Smooth muscle cell (in vitro differentiated cells): ENCODE results near the gene TFIP11. TPM values are rescaled to one million over a fixed set of nuclear protein-coding genes. Genes with fewer than 3 reads are reported as not detected.

ENCODE experiments used
- DNase-seq: peaks from one replicate; lab custom pipeline; 2025; ENCODE audit not compliant: unreplicated experiment; lab: John Stamatoyannopoulos, UW
- H2AFZ ChIP-seq: fragments of 200-600 bp; sonication (generic); 2 replicates; pipeline ENCODE4 v1.6.0; 2016; ENCODE audit warnings: antibody characterized with exemption, low read depth, mild to moderate bottlenecking
- H3F3A ChIP-seq: fragments of 200-600 bp; sonication (generic); 2 replicates; pipeline ENCODE4 v1.6.0; 2017; ENCODE audit warnings: antibody characterized with exemption, low read depth
- H3K27ac ChIP-seq: fragments of 200-600 bp; sonication (generic); 2 replicates; pipeline ENCODE4 v1.5.1; 2016; ENCODE audit warnings: low read depth, mild to moderate bottlenecking
- H3K27me3 ChIP-seq: fragments of 200-600 bp; sonication (generic); 2 replicates; pipeline ENCODE4 v1.6.1; 2016; ENCODE audit warnings: low read depth, mild to moderate bottlenecking
- H3K36me3 ChIP-seq: fragments of 200-600 bp; sonication (generic); 2 replicates; pipeline ENCODE4 v1.5.1; 2016; ENCODE audit warnings: low read depth
- H3K4me1 ChIP-seq: fragments of 200-600 bp; sonication (generic); 2 replicates; pipeline ENCODE4 v1.5.1; 2016; ENCODE audit warnings: low read depth
- H3K4me2 ChIP-seq: fragments of 200-600 bp; sonication (generic); 2 replicates; pipeline ENCODE4 v1.6.0; 2016; ENCODE audit warnings: mild to moderate bottlenecking
- H3K4me3 ChIP-seq: fragments of 200-600 bp; sonication (generic); 2 replicates; pipeline ENCODE4 v1.5.1; 2016; ENCODE audit warnings: mild to moderate bottlenecking
- H3K79me2 ChIP-seq: fragments of 200-600 bp; sonication (generic); 2 replicates; pipeline ENCODE4 v1.6.0; 2016; ENCODE audit warnings: low read depth, mild to moderate bottlenecking
- H3K9ac ChIP-seq: fragments of 200-600 bp; sonication (generic); 2 replicates; pipeline ENCODE4 v1.6.0; 2016; ENCODE audit warnings: low read depth
- H3K9me3 ChIP-seq: fragments of 200-600 bp; sonication (generic); replicated peaks from 2 replicates; pipeline ENCODE4 v1.5.1; 2016; ENCODE audit warnings: low read depth
- H4K20me1 ChIP-seq: fragments of 200-600 bp; sonication (generic); 2 replicates; pipeline ENCODE4 v1.6.0; 2016; ENCODE audit warnings: low read depth
- CTCF ChIP-seq: fragments of 200-600 bp; sonication (generic); IDR thresholded peaks from 2 replicates; pipeline ENCODE4 v1.5.1; 2017; ENCODE audit warnings: borderline replicate concordance, mild to moderate bottlenecking, antibody characterized with exemption; ENCODE audit not compliant: insufficient read depth, poor library complexity, severe bottlenecking
- WGBS: methylation state at CpG from one replicate; pipeline ENCODE4 v1.1.7; 2016; ENCODE audit warnings: low lambda C conversion rate; 5-methylcytosine and 5-hydroxymethylcytosine counted together
- polyA plus RNA-seq: library from polyadenylated mRNA; unstranded; fragments of >200 nt; fragmentation: Nextera tagmentation; extraction: Ambion mirVana; gene quantifications from 2 replicates; pipeline ENCODE4 v1.2.1, GENCODE V29; 2016
- total RNA-seq: library from RNA; depleted of rRNA; stranded (reverse); fragments of >200 nt; gene quantifications from 2 replicates; pipeline ENCODE4 v1.2.3, GENCODE V29; 2014

TFIP11 gene
- total and polyA plus RNA-seq, 2 experiments from 2014 or later: 22.5 to 25.7 TPM

- H3K79me2 ChIP-seq: peaks cover 21% of the 10 kb centered on the region
- H3K4me2 ChIP-seq: peak overlapping the region; percentile 96
- peaks cover 11% of the 10 kb centered on the region for H3F3A ChIP-seq
- no peak for TF ChIP-seq CTCF
- H3K4me3 ChIP-seq: peak overlapping the region; percentile 84
- DNase-seq: no peak
- peak overlapping the region; percentile 85 for H2AFZ ChIP-seq
- H3K27me3 ChIP-seq: no peaks in the 10 kb centered on the region
- H3K9me3 ChIP-seq: no peaks in the 10 kb centered on the region
- peak overlapping the region; percentile 99 for H3K9ac ChIP-seq
- WGBS: 20% methylated on average over 6 of the region's 6 CpGs
- peak overlapping the region; percentile 98 for H3K27ac ChIP-seq
- H4K20me1 ChIP-seq: no peaks in the 10 kb centered on the region
- peaks cover 6% of the 10 kb centered on the region for H3K36me3 ChIP-seq
- peaks cover 25% of the 10 kb centered on the region for H3K4me1 ChIP-seq
Measured at GRCh38 chr22:26484360-26484706, 27.9 kb downstream of the TFIP11 start.

GRCh38 chr22:26483439-26484359, 28.6 kb downstream of the TFIP11 start, which contains the start of the genes HPS4 and SRRD:
Gene HPS4, minus strand, starts transcription at chr22:26483783. Its CDS starts 2,021 bp downstream, at chr22:26481762.
Gene SRRD, plus strand, starts transcription at chr22:26483877. Its CDS starts 14 bp downstream, at chr22:26483891.
- peak within 1 kb of the TSS; percentile 96 for H3K4me2 ChIP-seq
- no peaks in the 10 kb centered on the region for H4K20me1 ChIP-seq
- H3K9ac ChIP-seq: peak within 1 kb of the TSS; percentile 99
- H2AFZ ChIP-seq: peak within 1 kb of the TSS; percentile 85
- H3K4me3 ChIP-seq: peak within 1 kb of the TSS; percentile 84
- H3K9me3 ChIP-seq: no peaks in the 10 kb centered on the region
- H3F3A ChIP-seq: peaks cover 11% of the 10 kb centered on the region
- peaks cover 23% of the 10 kb centered on the region for H3K79me2 ChIP-seq
- 1% methylated on average over 65 of the region's 85 CpGs for WGBS
- H3K27ac ChIP-seq: peak within 1 kb of the TSS; percentile 98
- peak; percentile 75 for DNase-seq
- no peaks in the 10 kb centered on the region for H3K27me3 ChIP-seq
- H3K36me3 ChIP-seq: peaks cover 6% of the 10 kb centered on the region
- no peak for TF ChIP-seq CTCF
- peaks cover 25% of the 10 kb centered on the region for H3K4me1 ChIP-seq

- Histone ChIP-seq H3K36me3 (peaks cover under 1% of the 10 kb centered on the region), H3K9me3 (no peaks in the 10 kb centered on the region), H3F3A (peaks cover 12% of the 10 kb centered on the region), H3K4me1 (peaks cover 25% of the 10 kb centered on the region), H3K4me2 (peak overlapping the region; percentile 96), H4K20me1 (no peaks in the 10 kb centered on the region), H3K9ac (peak overlapping the region; percentile 99), H3K4me3 (peak overlapping the region; percentile 84), H3K79me2 (peaks cover 25% of the 10 kb centered on the region), H2AFZ (peak overlapping the region; percentile 85), H3K27ac (peak overlapping the region; percentile 98), H3K27me3 (no peaks in the 10 kb centered on the region)
- TF ChIP-seq CTCF: no peak
- 15% methylated on average over 7 of the region's 7 CpGs for WGBS
- DNase-seq: no peak
Measured at GRCh38 chr22:26483043-26483438, 29.2 kb downstream of the TFIP11 start.
